WTC11 (cell line): ENCODE results near the gene FBXL16. TPM values are rescaled to one million over a fixed set of nuclear protein-coding genes. Genes with fewer than 3 reads are reported as not detected.

Experiments used
- ATAC-seq: fragments of 200-7000 bp; cut with Tn5 transposase; 2 replicates; pipeline ENCODE4 v1.10.0; 2021; ENCODE audit warnings: mild to moderate bottlenecking, moderate library complexity
- CTCF ChIA-PET: fragments of 300-600 bp; sonication (Branson Sonifier 250); formaldehyde crosslinking; loops from one replicate; lab custom pipeline; 2021; ENCODE audit warnings: antibody characterized with exemption; lab: Charles Lee
- POLR2A ChIA-PET: fragments of 350-600 bp; sonication (Branson Sonifier 250); formaldehyde crosslinking; loops from one replicate; lab custom pipeline; 2021; ENCODE audit warnings: antibody characterized with exemption; lab: Charles Lee
- DNase-seq: peaks from one replicate; pipeline ENCODE4 v3.0.0; 2021; ENCODE audit warnings: low spot score
- H3K27ac Mint-ChIP-seq: 2 replicates; pipeline ENCODE4 v1.8.0; 2021; ENCODE audit warnings: mixed read lengths
- H3K27me3 Mint-ChIP-seq: 2 replicates; pipeline ENCODE4 v1.8.0; 2021; ENCODE audit warnings: low read depth, mild to moderate bottlenecking, moderate library complexity, mixed read lengths
- H3K36me3 Mint-ChIP-seq: 2 replicates; pipeline ENCODE4 v1.8.0; 2021; ENCODE audit warnings: mixed read lengths
- H3K4me1 Mint-ChIP-seq: 2 replicates; pipeline ENCODE4 v1.8.0; 2022; ENCODE audit warnings: mixed read lengths
- H3K4me3 Mint-ChIP-seq: 2 replicates; pipeline ENCODE4 v1.8.0; 2021; ENCODE audit warnings: mild to moderate bottlenecking, moderate library complexity, mixed read lengths
- H3K9me3 Mint-ChIP-seq: 2 replicates; pipeline ENCODE4 v1.8.0; 2021; ENCODE audit warnings: mixed read lengths
- ATF2 ChIP-seq: sonication (generic); formaldehyde crosslinking; IDR thresholded peaks from 2 replicates; pipeline ENCODE4 v1.8.1; 2022; ENCODE audit warnings: low read depth, missing genetic modification reagents, borderline replicate concordance
- CBFB ChIP-seq: sonication (generic); formaldehyde crosslinking; IDR thresholded peaks from 2 replicates; pipeline ENCODE4 v1.8.1; 2022; ENCODE audit warnings: mild to moderate bottlenecking, low read depth, missing genetic modification reagents
- E2F4 ChIP-seq: sonication (generic); formaldehyde crosslinking; IDR thresholded peaks from 2 replicates; pipeline ENCODE4 v1.8.1; 2022; ENCODE audit warnings: low read depth, mild to moderate bottlenecking, moderate library complexity, missing genetic modification reagents, borderline replicate concordance
- ERG ChIP-seq: fragments of 250-450 bp; sonication (Bioruptor Pico); IDR thresholded peaks from 2 replicates; pipeline ENCODE4 v1.8.0; 2021; ENCODE audit warnings: mild to moderate bottlenecking
- ESRRA ChIP-seq: sonication (generic); formaldehyde crosslinking; IDR thresholded peaks from 2 replicates; pipeline ENCODE4 v1.8.1; 2022; ENCODE audit warnings: mild to moderate bottlenecking, missing genetic modification reagents, borderline replicate concordance
- FOXJ3 ChIP-seq: sonication (generic); formaldehyde crosslinking; IDR thresholded peaks from 2 replicates; pipeline ENCODE4 v1.9.0; 2021; ENCODE audit warnings: missing genetic modification reagents, mild to moderate bottlenecking, borderline replicate concordance
- FOXK1 ChIP-seq: sonication (generic); formaldehyde crosslinking; IDR thresholded peaks from 2 replicates; pipeline ENCODE4 v1.8.0; 2022; ENCODE audit warnings: mild to moderate bottlenecking, moderate library complexity, missing genetic modification reagents
- GABPB1 ChIP-seq: sonication (generic); formaldehyde crosslinking; IDR thresholded peaks from 2 replicates; pipeline ENCODE4 v1.8.1; 2023; ENCODE audit warnings: mild to moderate bottlenecking, missing genetic modification reagents
- GRHL2 ChIP-seq: fragments of 250-450 bp; sonication (Bioruptor Pico); IDR thresholded peaks from 2 replicates; pipeline ENCODE4 v1.8.0; 2022; ENCODE audit warnings: mild to moderate bottlenecking, moderate library complexity; ENCODE audit not compliant: insufficient replicate concordance, severe bottlenecking
- IRF2 ChIP-seq: sonication (generic); formaldehyde crosslinking; IDR thresholded peaks from 2 replicates; pipeline ENCODE4 v1.8.0; 2022; ENCODE audit warnings: low read depth, missing genetic modification reagents, borderline replicate concordance
- JAZF1 ChIP-seq: fragments of 250-450 bp; sonication (Bioruptor Pico); IDR thresholded peaks from 2 replicates; pipeline ENCODE4 v1.9.0; 2021; ENCODE audit warnings: moderate library complexity, mild to moderate bottlenecking, inconsistent platforms
- JUN ChIP-seq: sonication (generic); formaldehyde crosslinking; IDR thresholded peaks from 2 replicates; pipeline ENCODE4 v1.8.0; 2023; ENCODE audit warnings: mild to moderate bottlenecking, missing genetic modification reagents
- KAT7 ChIP-seq: sonication (generic); formaldehyde crosslinking; IDR thresholded peaks from 2 replicates; pipeline ENCODE4 v1.8.1; 2023; ENCODE audit warnings: missing genetic modification reagents, mild to moderate bottlenecking, borderline replicate concordance
- NR2C2 ChIP-seq: sonication (generic); formaldehyde crosslinking; IDR thresholded peaks from 2 replicates; pipeline ENCODE4 v1.8.0; 2022; ENCODE audit warnings: mild to moderate bottlenecking, missing genetic modification reagents
- SOX15 ChIP-seq: fragments of 250-450 bp; sonication (Bioruptor Pico); IDR thresholded peaks from 2 replicates; pipeline ENCODE4 v1.9.0; 2021; ENCODE audit warnings: mild to moderate bottlenecking
- STAT6 ChIP-seq: sonication (generic); formaldehyde crosslinking; conservative IDR thresholded peaks from 2 replicates; pipeline ENCODE4 v1.8.1; 2023; ENCODE audit warnings: mild to moderate bottlenecking, low read depth, missing genetic modification reagents, moderate library complexity
- ZMAT4 ChIP-seq: fragments of 250-450 bp; sonication (Bioruptor Pico); IDR thresholded peaks from 2 replicates; pipeline ENCODE4 v1.9.0; 2021; ENCODE audit warnings: mild to moderate bottlenecking
- ZNF396 ChIP-seq: fragments of 250-450 bp; sonication (Bioruptor Pico); IDR thresholded peaks from 2 replicates; pipeline ENCODE4 v1.8.0; 2021; ENCODE audit warnings: mild to moderate bottlenecking, moderate library complexity, borderline replicate concordance
- ZNF512 ChIP-seq: sonication (generic); formaldehyde crosslinking; IDR thresholded peaks from 2 replicates; pipeline ENCODE4 v1.8.1; 2022; ENCODE audit warnings: missing genetic modification reagents, borderline replicate concordance
- total RNA-seq: library from RNA; stranded (reverse); gene quantifications from 3 replicates; pipeline ENCODE4 v1.2.3, GENCODE V29; 2021
- TF ChIP-seq, protein P1 (sequence below): sonication (generic); formaldehyde crosslinking; IDR thresholded peaks from 2 replicates; pipeline ENCODE4 v1.8.0; 2022; ENCODE audit warnings: mild to moderate bottlenecking, missing genetic modification reagents
- TF ChIP-seq, protein P2 (sequence below): sonication (generic); formaldehyde crosslinking; IDR thresholded peaks from 2 replicates; pipeline ENCODE4 v1.8.0; 2022; ENCODE audit warnings: mild to moderate bottlenecking, missing genetic modification reagents

FBXL16 gene
- total RNA-seq, 1 experiment from 2014 or later = 22.7 TPM

DNA sequence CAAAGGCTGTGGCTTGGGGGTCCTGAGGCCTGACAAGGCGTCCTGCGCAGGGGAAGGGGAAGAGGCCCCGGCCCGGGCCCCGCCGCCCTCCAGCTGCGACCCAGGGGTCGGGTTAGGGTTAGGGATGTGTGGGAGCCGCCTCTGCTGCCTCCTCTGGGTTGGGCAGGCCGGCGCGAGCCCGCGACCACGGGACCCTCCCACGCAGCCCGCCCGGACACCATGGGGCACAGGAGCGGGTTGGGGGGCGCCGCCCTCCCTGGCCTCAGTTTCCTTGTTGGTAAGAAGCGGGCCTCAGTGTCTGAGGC, 34.8 kb upstream of the FBXL16 start:
- Mint-ChIP-seq H3K4me3 (peak overlapping the region; percentile 74), H3K4me1 (peaks cover 14% of the 10 kb centered on the region), H3K36me3 (peaks cover 6% of the 10 kb centered on the region; the same call in 1 of the 2 replicates), H3K27me3 (no peaks in the 10 kb centered on the region), H3K27ac (no peak overlapping the region), H3K9me3 (no peaks in the 10 kb centered on the region)
- DNase-seq (no peak), ATAC-seq (no peak)
- POLR2A ChIA-PET = interaction anchor here (0.9 to 1.8 kb wide), 3 partner anchors 20 to 45 kb away, joined by 3 to 10 read pairs (median 4); partner anchors contain the start of genes ANTKMT and MSLN
- CTCF ChIA-PET = interaction anchor here (0.5 to 3.2 kb wide), 22 partner anchors 7 to 1042 kb away, joined by 3 to 28 read pairs (median 5); partner anchors contain the start of genes ANTKMT, CCDC78, CHTF18 and HAGHL
- TF ChIP-seq KAT7 (no peak), JUN (CRISPR knock-in tag) (no peak), JAZF1 (CRISPR knock-in tag) (no peak), FOXJ3 (CRISPR knock-in tag) (no peak), NR2C2 (CRISPR knock-in tag) (no peak), FOXK1 (CRISPR knock-in tag) (no peak), ZMAT4 (CRISPR knock-in tag) (no peak), GRHL2 (CRISPR knock-in tag) (no peak), CBFB (no peak), GABPB1 (CRISPR knock-in tag) (no peak), IRF2 (CRISPR knock-in tag) (no peak), STAT6 (CRISPR knock-in tag) (no peak)
- TF ChIP-seq, protein P1, sequence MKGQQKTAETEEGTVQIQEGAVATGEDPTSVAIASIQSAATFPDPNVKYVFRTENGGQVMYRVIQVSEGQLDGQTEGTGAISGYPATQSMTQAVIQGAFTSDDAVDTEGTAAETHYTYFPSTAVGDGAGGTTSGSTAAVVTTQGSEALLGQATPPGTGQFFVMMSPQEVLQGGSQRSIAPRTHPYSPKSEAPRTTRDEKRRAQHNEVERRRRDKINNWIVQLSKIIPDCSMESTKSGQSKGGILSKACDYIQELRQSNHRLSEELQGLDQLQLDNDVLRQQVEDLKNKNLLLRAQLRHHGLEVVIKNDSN = no peak
- TF ChIP-seq, protein P2, sequence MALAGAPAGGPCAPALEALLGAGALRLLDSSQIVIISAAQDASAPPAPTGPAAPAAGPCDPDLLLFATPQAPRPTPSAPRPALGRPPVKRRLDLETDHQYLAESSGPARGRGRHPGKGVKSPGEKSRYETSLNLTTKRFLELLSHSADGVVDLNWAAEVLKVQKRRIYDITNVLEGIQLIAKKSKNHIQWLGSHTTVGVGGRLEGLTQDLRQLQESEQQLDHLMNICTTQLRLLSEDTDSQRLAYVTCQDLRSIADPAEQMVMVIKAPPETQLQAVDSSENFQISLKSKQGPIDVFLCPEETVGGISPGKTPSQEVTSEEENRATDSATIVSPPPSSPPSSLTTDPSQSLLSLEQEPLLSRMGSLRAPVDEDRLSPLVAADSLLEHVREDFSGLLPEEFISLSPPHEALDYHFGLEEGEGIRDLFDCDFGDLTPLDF (CRISPR knock-in tag) = no peak

GRCh38 chr16:739560-740458, 34.2 kb upstream of the FBXL16 start:
- DNase-seq (no peak), ATAC-seq (no peak)
- peaks cover 9% of the 10 kb centered on the region; the same call in 1 of the 2 replicates for H3K36me3 Mint-ChIP-seq
- H3K4me3 Mint-ChIP-seq = peak overlapping the region; percentile 74
- CTCF ChIA-PET = interaction anchor here (0.5 to 3.2 kb wide), 21 partner anchors 11 to 1043 kb away, joined by 3 to 28 read pairs (median 5); partner anchors contain the start of genes ANTKMT, CCDC78, CHTF18 and HAGHL
- H3K27ac Mint-ChIP-seq = peak overlapping the region; percentile 7; the same call in 1 of the 2 replicates
- TF ChIP-seq SOX15 (CRISPR knock-in tag) = no peak
- TF ChIP-seq ZNF396 = no peak
- TF ChIP-seq ESRRA (CRISPR knock-in tag) = no peak
- no peak for TF ChIP-seq E2F4 (CRISPR knock-in tag)
- no peak for TF ChIP-seq KAT7
- no peak for TF ChIP-seq ZNF512 (CRISPR knock-in tag)
- TF ChIP-seq JAZF1 (CRISPR knock-in tag) = no peak
- no peak for TF ChIP-seq ERG (CRISPR knock-in tag)
- TF ChIP-seq ATF2 (CRISPR knock-in tag) = no peak
- no peak for TF ChIP-seq FOXJ3 (CRISPR knock-in tag)
- POLR2A ChIA-PET = interaction anchor here (0.9 to 1.8 kb wide), 3 partner anchors 19 to 45 kb away, joined by 3 to 10 read pairs (median 4); partner anchors contain the start of genes ANTKMT and MSLN
- no peaks in the 10 kb centered on the region for H3K27me3 Mint-ChIP-seq
- no peaks in the 10 kb centered on the region for H3K9me3 Mint-ChIP-seq
- H3K4me1 Mint-ChIP-seq = peaks cover 14% of the 10 kb centered on the region
